ENCODE measurements around the gene RTTN. TPM values are rescaled to one million over a fixed set of nuclear protein-coding genes. Genes with fewer than 3 reads are reported as not detected.

Gene RTTN
- total RNA-seq, 2 donors from 2014 or later, result 27.6 to 31.4 TPM

DNA sequence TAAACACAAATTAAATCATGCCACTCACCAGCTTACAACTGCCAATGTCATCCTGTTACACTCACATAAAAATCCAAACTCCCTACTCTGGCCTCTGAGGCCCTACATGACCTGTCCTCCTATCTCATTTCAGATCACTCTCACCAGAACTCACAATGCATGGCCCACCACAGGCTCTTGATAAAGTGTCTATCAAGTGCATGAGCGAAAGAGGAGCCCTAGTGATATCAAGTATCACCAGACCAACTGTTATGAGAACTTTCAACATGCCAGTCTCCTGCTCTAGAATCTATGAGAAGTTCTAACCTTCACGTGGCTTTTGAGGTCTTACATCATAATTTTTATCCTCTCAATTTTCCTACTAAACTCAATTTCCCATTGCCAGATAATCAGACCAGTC lies 181.4 kb downstream of the RTTN start:
- no peak for ATAC-seq (replicated peaks in 1 of 2)
- Mint-ChIP-seq H3K4me3 (no peak overlapping the region), H3K36me3 (ENCODE audit: insufficient read depth in 2 of 2) (peaks cover 20 to 26% of the 10 kb centered on the region in 2 donors), H3K4me1 (ENCODE audit: low read depth) (no peaks in the 10 kb centered on the region), H3K9me3 (peaks cover 0 to 1% of the 10 kb centered on the region in 2 donors), H3K27me3 (ENCODE audit: low read depth) (no peaks in the 10 kb centered on the region), H3K27ac (no peak overlapping the region)
- DNase-seq, result no peak

- H3K4me1 Mint-ChIP-seq (ENCODE audit: low read depth), result no peaks in the 10 kb centered on the region
- H3K36me3 Mint-ChIP-seq (ENCODE audit: insufficient read depth in 2 of 2), result peaks cover 18 to 26% of the 10 kb centered on the region in 2 donors
- peaks cover 0 to 1% of the 10 kb centered on the region in 2 donors for H3K9me3 Mint-ChIP-seq
- no peaks in the 10 kb centered on the region for H3K27me3 Mint-ChIP-seq (ENCODE audit: low read depth)
- no peak for ATAC-seq (replicated peaks in 1 of 2)
- DNase-seq, result no peak
- H3K27ac Mint-ChIP-seq, result no peak overlapping the region
- no peak overlapping the region for H3K4me3 Mint-ChIP-seq
These were observed 182.9 kb downstream of the RTTN start for GRCh38 chr18:70022636-70023035.

DNA sequence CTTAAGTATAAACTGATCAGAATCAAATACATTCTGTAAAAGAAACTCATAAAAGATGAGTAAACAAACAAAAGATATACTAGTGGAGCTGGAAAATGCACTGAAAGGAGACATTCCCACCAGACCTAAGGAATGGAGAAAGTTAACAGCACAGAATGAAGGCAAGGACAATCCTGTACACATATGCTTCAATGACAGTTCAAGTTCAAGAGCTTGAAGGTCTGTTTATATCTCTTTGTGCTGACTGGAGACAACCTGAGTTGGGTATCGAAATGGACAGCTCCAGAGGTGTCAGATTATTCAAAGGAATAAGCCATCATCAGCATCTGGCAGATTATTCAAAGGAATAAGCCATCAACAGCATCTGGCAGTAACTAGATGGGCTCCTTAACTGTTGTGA lies 184.0 kb downstream of the RTTN start:
- Mint-ChIP-seq H3K9me3 (peaks cover 0 to 1% of the 10 kb centered on the region in 2 donors), H3K4me1 (ENCODE audit: low read depth) (no peaks in the 10 kb centered on the region), H3K4me3 (no peak overlapping the region), H3K27me3 (ENCODE audit: low read depth) (no peaks in the 10 kb centered on the region), H3K27ac (no peak overlapping the region), H3K36me3 (ENCODE audit: insufficient read depth in 2 of 2) (peaks cover 16 to 32% of the 10 kb centered on the region in 2 donors)
- DNase-seq (no peak), ATAC-seq (replicated peaks in 1 of 2) (no peak)

GRCh38 chr18:70021043-70021442 lies 184.4 kb downstream of the RTTN start:
- H3K27me3 Mint-ChIP-seq (ENCODE audit: low read depth), result no peaks in the 10 kb centered on the region
- ATAC-seq (replicated peaks in 1 of 2) (no peak), DNase-seq (no peak)
- H3K4me3 Mint-ChIP-seq, result no peak overlapping the region
- H3K36me3 Mint-ChIP-seq (ENCODE audit: insufficient read depth in 2 of 2), result peaks cover 16 to 34% of the 10 kb centered on the region in 2 donors
- H3K4me1 Mint-ChIP-seq (ENCODE audit: low read depth), result no peaks in the 10 kb centered on the region
- H3K9me3 Mint-ChIP-seq, result peaks cover 0 to 1% of the 10 kb centered on the region in 2 donors
- H3K27ac Mint-ChIP-seq, result no peak overlapping the region

DNA sequence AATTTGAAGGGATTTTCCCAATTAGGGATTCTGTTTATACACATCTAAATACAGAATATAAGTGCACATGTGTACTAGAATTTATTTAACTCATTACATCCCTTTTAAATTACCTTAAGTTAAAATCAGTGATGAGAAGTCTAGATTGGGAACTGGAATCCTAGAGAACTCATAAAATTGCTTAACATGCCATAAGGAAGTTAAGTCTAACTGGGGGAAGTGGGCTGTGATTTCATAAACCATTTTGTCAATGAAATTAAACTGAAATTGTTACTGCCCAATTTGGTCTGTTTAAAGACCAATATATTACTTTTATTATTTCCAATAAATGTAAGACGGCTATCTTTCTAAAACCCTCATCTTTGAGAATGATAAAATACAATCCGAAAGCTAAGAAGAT lies 185.5 kb downstream of the RTTN start:
- H3K36me3 Mint-ChIP-seq (ENCODE audit: insufficient read depth in 2 of 2), result peaks cover 16 to 31% of the 10 kb centered on the region in 2 donors
- no peak overlapping the region for H3K4me3 Mint-ChIP-seq
- H3K9me3 Mint-ChIP-seq, result peaks cover 0 to 1% of the 10 kb centered on the region in 2 donors
- H3K4me1 Mint-ChIP-seq (ENCODE audit: low read depth), result no peaks in the 10 kb centered on the region
- H3K27me3 Mint-ChIP-seq (ENCODE audit: low read depth), result no peaks in the 10 kb centered on the region
- no peak overlapping the region for H3K27ac Mint-ChIP-seq
- ATAC-seq (replicated peaks in 1 of 2) (no peak), DNase-seq (no peak)

DNA sequence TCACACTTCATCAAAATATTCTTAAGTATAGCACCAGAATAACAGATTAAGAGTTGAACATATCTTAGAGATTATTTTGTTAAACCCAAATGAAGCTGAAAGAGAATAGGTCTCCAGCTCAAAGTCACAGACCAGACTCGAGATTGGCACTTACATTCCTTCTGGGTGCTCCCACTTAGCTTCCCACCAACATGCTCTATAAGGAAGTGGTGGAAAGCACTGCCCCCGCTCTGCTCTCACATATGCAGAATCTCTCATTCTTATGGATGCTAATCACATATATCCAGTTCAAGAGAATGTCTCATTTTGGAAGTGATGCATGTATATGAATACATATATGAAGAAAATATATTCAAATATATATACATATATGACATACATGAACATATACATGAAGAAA lies 186.4 kb downstream of the RTTN start:
- no peaks in the 10 kb centered on the region for H3K27me3 Mint-ChIP-seq (ENCODE audit: low read depth)
- H3K9me3 Mint-ChIP-seq, result no peaks in the 10 kb centered on the region
- H3K27ac Mint-ChIP-seq, result no peak overlapping the region
- no peaks in the 10 kb centered on the region for H3K4me1 Mint-ChIP-seq (ENCODE audit: low read depth)
- H3K4me3 Mint-ChIP-seq, result no peak overlapping the region
- peaks cover 14 to 26% of the 10 kb centered on the region in 2 donors for H3K36me3 Mint-ChIP-seq (ENCODE audit: insufficient read depth in 2 of 2)
- DNase-seq, result no peak
- ATAC-seq (replicated peaks in 1 of 2), result no peak

DNA sequence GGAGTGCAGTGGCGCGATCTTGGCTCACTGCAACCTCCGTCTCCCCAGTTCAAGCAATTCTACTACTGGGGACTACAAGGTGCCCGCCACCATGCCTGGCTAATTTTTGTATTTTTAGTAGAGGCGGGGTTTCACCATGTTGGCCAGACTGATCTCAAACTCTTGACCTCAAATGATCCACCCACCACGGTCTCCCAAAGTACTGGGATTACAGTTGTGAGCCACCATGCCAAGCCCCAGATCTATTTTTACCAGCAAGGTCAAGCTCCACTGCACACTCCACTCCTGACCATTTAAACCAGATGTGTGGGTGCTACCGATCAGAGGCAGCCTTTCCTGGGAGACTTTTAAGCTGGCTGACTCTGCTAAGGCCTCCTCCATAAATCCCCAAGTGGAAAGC lies 190.4 kb downstream of the RTTN start:
- DNase-seq (no peak), ATAC-seq (replicated peaks in 1 of 2) (no peak)
- Mint-ChIP-seq H3K4me1 (ENCODE audit: low read depth) (no peaks in the 10 kb centered on the region), H3K9me3 (peaks cover 9% of the 10 kb centered on the region in 2 donors), H3K36me3 (ENCODE audit: insufficient read depth in 2 of 2) (peaks cover 16 to 20% of the 10 kb centered on the region in 2 donors), H3K27me3 (ENCODE audit: low read depth) (no peaks in the 10 kb centered on the region), H3K4me3 (no peak overlapping the region), H3K27ac (no peak overlapping the region)

DNA sequence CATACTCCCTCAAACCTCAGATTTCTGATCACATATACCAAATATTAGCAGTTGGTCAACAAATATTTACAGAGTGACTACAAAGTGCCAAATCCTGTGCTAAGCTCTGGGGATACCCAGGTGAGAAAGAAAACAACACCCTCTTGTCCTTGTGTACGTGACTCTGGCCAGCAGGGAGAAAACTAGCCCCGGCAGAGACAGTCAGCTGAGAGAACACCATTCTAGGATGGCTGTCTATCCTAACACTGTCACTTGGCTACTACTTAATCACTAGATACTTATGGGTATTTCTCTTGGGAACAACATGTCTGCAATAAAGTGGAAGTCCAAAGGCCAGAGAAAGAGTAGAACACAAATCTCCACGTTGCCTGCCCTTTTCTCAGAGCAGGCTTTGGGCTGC lies 199.9 kb downstream of the RTTN start:
- peaks cover 12 to 13% of the 10 kb centered on the region in 2 donors for H3K36me3 Mint-ChIP-seq (ENCODE audit: insufficient read depth in 2 of 2)
- no peak overlapping the region for H3K4me3 Mint-ChIP-seq
- H3K4me1 Mint-ChIP-seq (ENCODE audit: low read depth), result no peaks in the 10 kb centered on the region
- H3K27me3 Mint-ChIP-seq (ENCODE audit: low read depth), result no peaks in the 10 kb centered on the region
- peaks cover 6 to 8% of the 10 kb centered on the region in 2 donors for H3K9me3 Mint-ChIP-seq
- DNase-seq, result no peak
- H3K27ac Mint-ChIP-seq, result no peak overlapping the region
- ATAC-seq (replicated peaks in 1 of 2), result no peak

DNA sequence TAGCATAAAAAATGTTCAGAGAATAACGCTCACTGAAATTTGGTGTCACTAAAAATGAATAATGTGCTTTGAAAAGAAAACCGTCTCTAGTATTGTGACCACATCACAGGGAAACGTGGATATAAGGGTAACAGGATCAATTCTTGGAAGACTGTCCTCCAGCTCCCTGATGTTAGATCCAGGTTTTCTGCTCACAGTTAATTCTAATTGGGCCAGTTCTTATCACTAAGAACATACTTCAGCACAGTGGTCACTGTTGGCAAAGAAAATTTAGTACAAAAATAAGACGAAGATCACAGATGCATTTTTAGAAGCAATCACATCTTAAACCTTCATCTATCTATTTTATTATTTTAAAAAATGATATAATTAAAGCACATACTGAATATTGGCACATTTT lies 200.8 kb downstream of the RTTN start:
- Mint-ChIP-seq H3K27me3 (ENCODE audit: low read depth) (no peaks in the 10 kb centered on the region), H3K36me3 (ENCODE audit: insufficient read depth in 2 of 2) (peaks cover 5% of the 10 kb centered on the region in 2 donors), H3K4me1 (ENCODE audit: low read depth) (no peaks in the 10 kb centered on the region), H3K4me3 (no peak overlapping the region), H3K27ac (no peak overlapping the region), H3K9me3 (peaks cover 0 to 1% of the 10 kb centered on the region in 2 donors)
- no peak for ATAC-seq (replicated peaks in 1 of 2)
- DNase-seq, result no peak

- H3K4me3 Mint-ChIP-seq, result no peak overlapping the region
- H3K27ac Mint-ChIP-seq, result no peak overlapping the region
- peaks cover 0 to 1% of the 10 kb centered on the region in 2 donors for H3K9me3 Mint-ChIP-seq
- DNase-seq (no peak), ATAC-seq (replicated peaks in 1 of 2) (no peak)
- H3K27me3 Mint-ChIP-seq (ENCODE audit: low read depth), result no peaks in the 10 kb centered on the region
- H3K36me3 Mint-ChIP-seq (ENCODE audit: insufficient read depth in 2 of 2), result peaks cover 2 to 21% of the 10 kb centered on the region in 2 donors
- H3K4me1 Mint-ChIP-seq (ENCODE audit: low read depth), result peaks cover 12% of the 10 kb centered on the region
These were observed 205.8 kb downstream of the RTTN start for GRCh38 chr18:69999656-70000055.

- DNase-seq, result no peak
- Mint-ChIP-seq H3K4me1 (ENCODE audit: low read depth) (peaks cover 20% of the 10 kb centered on the region), H3K9me3 (peaks cover 0 to 3% of the 10 kb centered on the region in 2 donors), H3K36me3 (ENCODE audit: insufficient read depth in 2 of 2) (peaks cover 2 to 27% of the 10 kb centered on the region in 2 donors), H3K4me3 (no peak overlapping the region), H3K27ac (no peak overlapping the region), H3K27me3 (ENCODE audit: low read depth) (no peaks in the 10 kb centered on the region)
- ATAC-seq (replicated peaks in 1 of 2), result no peak
These were observed 206.9 kb downstream of the RTTN start for GRCh38 chr18:69998523-69998987.

DNA sequence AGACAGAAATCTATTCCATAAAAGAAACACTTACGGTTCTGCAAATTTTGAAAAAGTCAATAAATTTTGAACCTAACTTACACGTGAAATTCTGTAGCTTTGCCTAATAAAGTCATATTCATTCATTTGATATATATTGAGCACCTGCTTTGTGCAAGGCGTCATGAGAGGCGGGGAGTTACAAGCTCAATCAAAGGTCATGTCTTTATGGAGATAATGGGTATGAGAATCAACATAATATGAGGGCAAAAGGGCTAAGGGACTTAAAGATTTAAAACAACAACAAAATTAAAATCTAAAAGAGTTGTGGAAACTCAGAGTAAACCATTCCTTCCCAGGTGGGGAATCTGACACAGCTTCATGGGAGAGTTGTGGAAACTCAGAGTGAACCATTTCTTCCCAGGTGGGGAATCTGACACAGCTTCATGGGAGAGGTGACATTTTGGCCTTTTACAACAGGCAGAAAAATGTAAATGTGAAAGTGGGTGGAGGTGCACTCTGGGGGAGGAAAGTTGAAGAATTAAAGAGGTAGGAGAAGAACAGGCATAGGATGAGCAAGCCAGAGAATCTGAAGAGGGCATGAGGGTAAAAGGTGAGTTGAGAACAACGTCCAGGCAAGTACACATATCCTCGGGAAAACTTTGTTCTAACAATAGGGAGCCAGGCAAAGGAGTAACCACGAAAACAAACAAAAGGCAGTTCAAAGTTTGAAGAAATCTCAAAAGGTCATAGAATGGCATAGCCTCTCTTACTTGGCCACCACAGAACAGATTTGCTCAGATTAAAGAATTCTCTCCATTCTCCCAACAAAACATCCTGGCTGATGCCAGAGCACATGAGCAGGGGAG lies 208.3 kb downstream of the RTTN start:
- Mint-ChIP-seq H3K9me3 (peaks cover 0 to 5% of the 10 kb centered on the region in 2 donors), H3K27ac (no peak overlapping the region), H3K36me3 (ENCODE audit: insufficient read depth in 2 of 2) (peaks cover 4 to 36% of the 10 kb centered on the region in 2 donors), H3K4me1 (ENCODE audit: low read depth) (peaks cover 20% of the 10 kb centered on the region), H3K27me3 (ENCODE audit: low read depth) (no peaks in the 10 kb centered on the region), H3K4me3 (no peak overlapping the region)
- ATAC-seq (replicated peaks in 1 of 2) (no peak), DNase-seq (no peak)

GRCh38 chr18:69996417-69996816 lies 209.1 kb downstream of the RTTN start:
- Mint-ChIP-seq H3K4me3 (no peak overlapping the region), H3K27ac (no peak overlapping the region), H3K9me3 (peaks cover 0 to 5% of the 10 kb centered on the region in 2 donors), H3K36me3 (ENCODE audit: insufficient read depth in 2 of 2) (peaks cover 4 to 38% of the 10 kb centered on the region in 2 donors), H3K4me1 (ENCODE audit: low read depth) (peaks cover 20% of the 10 kb centered on the region), H3K27me3 (ENCODE audit: low read depth) (no peaks in the 10 kb centered on the region)
- DNase-seq (no peak), ATAC-seq (replicated peaks in 1 of 2) (no peak)

Data from activated T-cell treated with anti-CD3 and anti-CD28 coated beads, Interleukin-2, amount 50 U/mL, for 72 hours (primary cell).